Right lobe of liver (tissue), 6 donors: ENCODE data around the gene CPNE2. TPM values are rescaled to one million over a fixed set of nuclear protein-coding genes. Genes with fewer than 3 reads are reported as not detected.

Experiments
- ATAC-seq, 4 donors: fragments of 200-7000 bp; cut with Tn5 transposase; one replicate each; pipeline ENCODE4 v1.9.1; 2020; ENCODE audit warnings: mild to moderate bottlenecking in 4 of 4, moderate library complexity in 4 of 4
- DNase-seq, 3 donors: peaks; one replicate each; pipeline ENCODE4 v3.0.0-alpha.2; 2020
- H3K27ac ChIP-seq, 3 donors: fragments of 200-600 bp; one replicate each; pipeline ENCODE4 v1.8.0; 2022
- H3K27me3 ChIP-seq, 2 donors: fragments of 200-600 bp; one replicate each; pipeline ENCODE4 v1.8.0; 2022
- H3K36me3 ChIP-seq, 4 donors: fragments of 200-600 bp; sonication (generic) in 1 of 4; one replicate each; pipeline versions ENCODE4 v1.5.1 to v1.8.0; 2017 to 2022; ENCODE audit warnings: control low read depth in 1 of 4
- H3K4me1 ChIP-seq, 4 donors: fragments of 200-600 bp; sonication (generic) in 1 of 4; one replicate each; pipeline versions ENCODE4 v1.5.1 to v1.8.0; 2017 to 2022; ENCODE audit warnings: control low read depth in 1 of 4
- H3K4me3 ChIP-seq, 3 donors: fragments of 200-600 bp; one replicate each; pipeline ENCODE4 v1.8.0; 2022
- H3K9me3 ChIP-seq, 4 donors: fragments of 200-600 bp; sonication (generic) in 1 of 4; one replicate each; pipeline versions ENCODE4 v1.5.1 to v1.8.0; 2017 to 2022; ENCODE audit warnings: control low read depth in 1 of 4
- CTCF ChIP-seq, 4 donors: fragments of 200-600 bp in 3 of 4; fragments of 450-650 bp in 1 of 4; IDR thresholded peaks; one replicate each; pipeline versions ENCODE4 v1.5.1 to v1.8.0; 2016 to 2022; ENCODE audit warnings: antibody characterized with exemption in 4 of 4, mild to moderate bottlenecking in 2 of 4
- POLR2A ChIP-seq: fragments of 450-650 bp; IDR thresholded peaks from one replicate; pipeline ENCODE4 v1.6.1; 2017; ENCODE audit warnings: antibody characterized with exemption, mild to moderate bottlenecking
- WGBS: methylation state at CpG from one replicate; pipeline ENCODE4 v1.1.6; 2018; ENCODE audit warnings: low coverage, low lambda C conversion rate; ENCODE audit not compliant: insufficient coverage; ENCODE audit errors: missing lambda C conversion rate; 5-methylcytosine and 5-hydroxymethylcytosine counted together
- intact Hi-C, 2 donors: fragments of 100-400 bp; cut with DNase I; formaldehyde crosslinking; loops; one replicate each; pipeline versions ENCODE4 v1.11.2 to v1.14.1; 2022
- total RNA-seq, 6 experiments: library from RNA; depleted of rRNA in 2 of 6; stranded (reverse); fragments of >200 nt in 2 of 6; fragmentation: NEBNext Ultra II Directional in 3 of 6; extraction: Animal tissue kit (Norgen Biotek cat#: 25700) in 3 of 6; gene quantifications; one replicate each; pipeline versions ENCODE4 v1.1.0 to v1.2.4, GENCODE V29; 2016 to 2023
- donor health status: DM: no; HTN: yes; CAD: no.
- donor health status: DM: no; HTN: no; CAD: no.
- donor health status: DM: no; HTN: no; CAD: no.
- donor health status: DM: no; HTN: yes; CAD: no.
- donor health status: DM: no; HTN: yes; CAD: no.

The CPNE2 gene
- total RNA-seq, 6 experiments from 2014 or later: 4.0 to 10.9 (median 9.7) TPM

DNA sequence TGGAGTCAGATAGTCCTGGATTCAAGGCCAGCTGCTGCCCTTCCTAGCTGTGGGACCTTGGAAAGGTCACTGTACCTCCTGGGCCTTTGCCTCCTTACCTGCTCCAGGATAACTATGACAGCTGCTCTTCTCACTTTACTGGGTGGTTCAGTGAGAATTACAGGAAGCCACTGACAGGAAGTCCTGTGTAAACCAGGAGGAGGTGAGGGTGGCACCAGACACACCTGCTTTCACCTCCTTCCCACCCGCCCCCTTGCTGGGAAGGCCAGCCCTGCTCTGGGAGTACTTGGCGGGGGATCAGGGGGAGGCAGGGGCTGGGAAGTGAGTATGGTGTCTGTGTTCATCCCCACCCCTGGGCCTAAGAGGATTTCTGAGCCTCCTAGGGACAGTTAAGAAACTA is 42.6 kb downstream of the CPNE2 start:
- Histone ChIP-seq H3K9me3 (no peaks in the 10 kb centered on the region), H3K4me3 (no peak overlapping the region), H3K4me1 (no peaks in the 10 kb centered on the region), H3K27ac (no peak overlapping the region), H3K27me3 (no peaks in the 10 kb centered on the region), H3K36me3 (no peaks in the 10 kb centered on the region)
- no CpG with 5 or more reads among the region's 2 CpGs for whole genome bisulfite sequencing
- ATAC-seq: peak in 1 of 4 donors; percentile 19
- DNase-seq: peak in 1 of 3 donors; percentile 43
- no peak for TF ChIP-seq CTCF (IDR thresholded peaks at IDR 0.05)
- no peak for TF ChIP-seq POLR2A
- intact Hi-C loops: no loop called here

- intact Hi-C loops: no loop called here
- H3K27ac ChIP-seq: no peak overlapping the region
- ATAC-seq (no peak), DNase-seq (peak in 1 of 3 donors; percentile 28)
- no peaks in the 10 kb centered on the region for H3K36me3 ChIP-seq
- no peaks in the 10 kb centered on the region for H3K27me3 ChIP-seq
- no peaks in the 10 kb centered on the region for H3K9me3 ChIP-seq
- TF ChIP-seq CTCF (IDR thresholded peaks at IDR 0.05): no peak
- no peak for TF ChIP-seq POLR2A
- H3K4me1 ChIP-seq: no peaks in the 10 kb centered on the region
- no peak overlapping the region for H3K4me3 ChIP-seq
- WGBS: 73% methylated on average over 6 of the region's 14 CpGs
Measured at GRCh38 chr16:57137043-57137442, 44.7 kb downstream of the CPNE2 start.

DNA sequence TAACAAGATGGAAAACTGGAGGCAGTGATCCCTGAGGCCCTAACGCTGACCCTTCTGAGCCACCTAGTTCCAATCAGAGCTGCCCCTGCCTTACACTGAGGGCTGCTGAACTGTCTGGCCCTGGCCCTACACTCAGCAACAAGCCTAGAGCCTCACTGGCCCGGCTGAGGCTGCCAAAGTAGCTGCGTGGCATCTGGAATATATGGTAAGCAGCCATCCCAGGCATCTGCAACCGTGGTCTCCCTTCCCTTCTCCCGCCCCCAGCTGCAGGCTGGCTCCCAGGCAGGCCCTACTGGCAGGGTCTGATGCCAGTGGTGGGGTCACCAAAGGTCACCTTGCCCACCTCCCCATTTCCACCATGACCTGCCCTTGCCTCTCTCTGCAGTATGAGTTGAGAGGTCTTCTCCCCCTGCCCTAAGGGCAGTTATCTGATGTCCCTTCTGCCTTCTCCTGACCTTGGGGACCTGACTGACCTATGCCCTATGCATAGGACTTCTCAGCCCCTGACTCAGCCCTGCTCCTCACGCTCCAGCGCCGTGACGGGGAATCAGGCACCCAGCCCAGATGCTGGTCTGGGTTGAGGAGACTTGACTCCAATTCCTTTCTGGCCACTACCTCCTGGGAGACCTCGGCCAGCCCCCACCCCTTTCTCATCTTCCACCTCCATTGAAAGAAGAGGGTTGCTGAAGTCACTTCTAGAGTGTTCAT is 45.3 kb downstream of the CPNE2 start:
- H3K9me3 ChIP-seq: no peaks in the 10 kb centered on the region
- DNase-seq: peak in 1 of 3 donors; percentile 40
- intact Hi-C loops: no loop called here
- TF ChIP-seq POLR2A (no peak), CTCF (IDR thresholded peaks at IDR 0.05) (no peak)
- H3K4me1 ChIP-seq: no peaks in the 10 kb centered on the region
- H3K27ac ChIP-seq: no peak overlapping the region
- WGBS: 72% methylated on average over 5 of the region's 10 CpGs
- no peak overlapping the region for H3K4me3 ChIP-seq
- no peak for ATAC-seq
- H3K27me3 ChIP-seq: no peaks in the 10 kb centered on the region
- no peaks in the 10 kb centered on the region for H3K36me3 ChIP-seq

DNA sequence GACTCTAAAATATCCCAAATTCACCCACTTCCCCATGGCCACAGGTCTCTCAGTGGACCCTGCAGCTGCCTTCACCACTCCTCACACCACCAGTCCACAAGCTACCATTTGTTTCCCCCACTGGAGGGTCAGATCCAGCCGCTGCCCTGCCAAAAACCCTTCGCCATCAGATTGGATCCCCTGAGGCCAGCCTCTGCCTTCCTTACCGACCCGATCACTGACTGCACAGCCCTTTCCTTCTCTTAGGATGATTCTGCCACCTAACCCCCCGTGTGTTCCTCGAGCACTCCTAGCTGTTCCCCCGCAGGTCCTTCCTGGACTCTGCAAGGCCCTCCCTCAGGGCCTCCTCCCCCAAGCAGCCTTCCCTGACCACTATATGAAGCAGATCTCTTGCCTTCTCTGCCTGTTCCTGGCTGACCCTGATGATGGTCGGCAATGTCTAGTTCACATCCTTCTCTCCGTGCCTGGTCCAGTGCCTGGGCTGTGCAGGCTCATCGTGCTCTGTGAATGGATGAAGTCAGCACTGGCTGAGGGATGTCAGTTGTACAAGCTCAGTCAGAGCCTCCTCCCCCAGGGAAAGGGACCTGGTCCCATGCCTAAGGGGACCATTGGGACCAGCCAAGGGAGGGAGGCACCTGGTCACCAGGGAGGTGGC is 46.0 kb downstream of the CPNE2 start:
- H3K27ac ChIP-seq: no peak overlapping the region
- intact Hi-C loops: no loop called here
- 84% methylated on average over 7 of the region's 10 CpGs for WGBS
- no peaks in the 10 kb centered on the region for H3K27me3 ChIP-seq
- DNase-seq: peak in 1 of 3 donors; percentile 34
- no peaks in the 10 kb centered on the region for H3K36me3 ChIP-seq
- no peak for ATAC-seq
- no peak for TF ChIP-seq POLR2A
- no peak for TF ChIP-seq CTCF (IDR thresholded peaks at IDR 0.05)
- H3K4me1 ChIP-seq: no peaks in the 10 kb centered on the region
- H3K4me3 ChIP-seq: no peak overlapping the region
- no peaks in the 10 kb centered on the region for H3K9me3 ChIP-seq
